Measurements from ENCODE around the gene RASSF1. TPM values are rescaled to one million over a fixed set of nuclear protein-coding genes. Genes with fewer than 3 reads are reported as not detected.

Gene RASSF1
- total RNA-seq, 4 donors from 2014 or later = 33.9 to 63.3 (median 39.7) TPM

- TF ChIP-seq CTCF (IDR thresholded peaks at IDR 0.05) = no peak
- TF ChIP-seq POLR2A (IDR thresholded peaks at IDR 0.05) = peak in 1 of 2 donors; percentile 63
- TF ChIP-seq POLR2AphosphoS5 (IDR thresholded peaks at IDR 0.05) = peak in 2 of 3 donors; percentile 2 to 88
- DNase-seq (ENCODE audit: low spot score in 2 of 2) = peak; percentile 99 to 100
- H3K4me3 ChIP-seq = peak within 1 kb of the TSS; percentile 79
- 2% methylated on average over 36 of the region's 55 CpGs for WGBS
- H3K36me3 ChIP-seq = peaks cover 45% of the 10 kb centered on the region
- H3K27me3 ChIP-seq = no peaks in the 10 kb centered on the region
- H3K4me1 ChIP-seq = peaks cover 56% of the 10 kb centered on the region
- no peaks in the 10 kb centered on the region for H3K9me3 ChIP-seq
- H3K27ac ChIP-seq = peak within 1 kb of the TSS; percentile 76
Measured at GRCh38 chr3:50327943-50328691, 12.5 kb downstream of the RASSF1 start, which contains the start of gene TUSC2. Gene TUSC2, minus strand, starts transcription at chr3:50328223. Its CDS starts 124 bp downstream, at chr3:50328099.

GRCh38 chr3:50327129-50327528, 13.5 kb downstream of the RASSF1 start:
- peak overlapping the region; percentile 79 for H3K4me3 ChIP-seq
- H3K27ac ChIP-seq = peak overlapping the region; percentile 76
- H3K9me3 ChIP-seq = no peaks in the 10 kb centered on the region
- TF ChIP-seq POLR2AphosphoS5 (IDR thresholded peaks at IDR 0.05) (no peak), CTCF (IDR thresholded peaks at IDR 0.05) (no peak), EP300 (IDR thresholded peaks at IDR 0.05) (no peak), POLR2A (IDR thresholded peaks at IDR 0.05) (no peak)
- DNase-seq (ENCODE audit: low spot score in 2 of 2) = no peak
- peaks cover 57% of the 10 kb centered on the region for H3K4me1 ChIP-seq
- no peaks in the 10 kb centered on the region for H3K27me3 ChIP-seq
- 20% methylated on average over 1 of the region's 4 CpGs for WGBS
- peaks cover 42% of the 10 kb centered on the region for H3K36me3 ChIP-seq

GRCh38 chr3:50326182-50326541, 14.5 kb downstream of the RASSF1 start:
- H3K36me3 ChIP-seq = peaks cover 33% of the 10 kb centered on the region
- 98% methylated on average over 8 of the region's 8 CpGs for WGBS
- no peaks in the 10 kb centered on the region for H3K27me3 ChIP-seq
- peaks cover 61% of the 10 kb centered on the region for H3K4me1 ChIP-seq
- H3K27ac ChIP-seq = no peak overlapping the region
- DNase-seq (ENCODE audit: low spot score in 2 of 2) = no peak
- TF ChIP-seq POLR2A (IDR thresholded peaks at IDR 0.05) = no peak
- TF ChIP-seq CTCF (IDR thresholded peaks at IDR 0.05) = no peak
- TF ChIP-seq EP300 (IDR thresholded peaks at IDR 0.05) = no peak
- no peak for TF ChIP-seq POLR2AphosphoS5 (IDR thresholded peaks at IDR 0.05)
- H3K9me3 ChIP-seq = no peaks in the 10 kb centered on the region
- no peak overlapping the region for H3K4me3 ChIP-seq

GRCh38 chr3:50325497-50326181, 15.0 kb downstream of the RASSF1 start:
- 84% methylated on average over 11 of the region's 11 CpGs for WGBS
- H3K27me3 ChIP-seq = no peaks in the 10 kb centered on the region
- no peak overlapping the region for H3K4me3 ChIP-seq
- peaks cover 62% of the 10 kb centered on the region for H3K4me1 ChIP-seq
- no peak for DNase-seq (ENCODE audit: low spot score in 2 of 2)
- no peak for TF ChIP-seq POLR2AphosphoS5 (IDR thresholded peaks at IDR 0.05)
- no peak for TF ChIP-seq EP300 (IDR thresholded peaks at IDR 0.05)
- no peak for TF ChIP-seq CTCF (IDR thresholded peaks at IDR 0.05)
- no peak for TF ChIP-seq POLR2A (IDR thresholded peaks at IDR 0.05)
- H3K9me3 ChIP-seq = no peaks in the 10 kb centered on the region
- H3K27ac ChIP-seq = no peak overlapping the region
- H3K36me3 ChIP-seq = peaks cover 27% of the 10 kb centered on the region

DNA sequence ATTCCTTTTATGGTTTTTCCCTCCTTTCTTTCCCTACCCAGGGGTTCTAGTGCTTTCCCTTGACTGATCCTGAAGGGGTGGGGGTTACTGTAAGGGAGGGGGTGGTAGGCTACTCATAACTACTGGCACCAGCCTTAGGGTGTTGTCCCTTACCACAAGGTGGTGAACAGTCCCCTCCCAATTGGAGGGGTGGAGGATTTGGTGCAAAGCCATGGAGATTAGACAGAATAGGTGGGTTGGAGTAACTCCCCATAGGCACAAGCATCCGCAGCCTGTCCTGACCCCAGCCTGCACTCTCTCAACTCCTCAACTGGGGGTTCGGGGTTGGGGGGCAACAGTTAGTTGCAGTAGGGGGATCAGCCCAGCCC, 15.5 kb downstream of the RASSF1 start:
- Histone ChIP-seq H3K27ac (no peak overlapping the region), H3K4me3 (no peak overlapping the region), H3K9me3 (no peaks in the 10 kb centered on the region), H3K4me1 (peaks cover 68% of the 10 kb centered on the region), H3K27me3 (no peaks in the 10 kb centered on the region), H3K36me3 (peaks cover 22% of the 10 kb centered on the region)
- DNase-seq (ENCODE audit: low spot score in 2 of 2) = no peak
- TF ChIP-seq EP300 (IDR thresholded peaks at IDR 0.05) = no peak
- no peak for TF ChIP-seq POLR2A (IDR thresholded peaks at IDR 0.05)
- TF ChIP-seq POLR2AphosphoS5 (IDR thresholded peaks at IDR 0.05) = no peak
- TF ChIP-seq CTCF (IDR thresholded peaks at IDR 0.05) = no peak
- WGBS = 57% methylated on average over 2 of the region's 2 CpGs

Data from suprapubic skin (tissue), 4 donors.